GM21737 (cell line): Measurements from ENCODE around the gene IL5RA.

Experiments
- ATAC-seq: cut with Tn5 transposase; IDR thresholded peaks from one replicate; pipeline ENCODE4 v1.9.1; 2021; ENCODE audit warnings: mild to moderate bottlenecking, moderate library complexity; ENCODE audit not compliant: unreplicated experiment

The IL5RA gene

GRCh38 chr3:3066910-3067309, 43.3 kb downstream of the IL5RA start:
- no peak for ATAC-seq

GRCh38 chr3:3066378-3066777, 43.8 kb downstream of the IL5RA start:
- ATAC-seq: peak; percentile 69

GRCh38 chr3:3065876-3066275, 44.3 kb downstream of the IL5RA start:
- no peak for ATAC-seq

- no peak for ATAC-seq
Observed at GRCh38 chr3:3064297-3064696, 45.9 kb downstream of the IL5RA start.

DNA sequence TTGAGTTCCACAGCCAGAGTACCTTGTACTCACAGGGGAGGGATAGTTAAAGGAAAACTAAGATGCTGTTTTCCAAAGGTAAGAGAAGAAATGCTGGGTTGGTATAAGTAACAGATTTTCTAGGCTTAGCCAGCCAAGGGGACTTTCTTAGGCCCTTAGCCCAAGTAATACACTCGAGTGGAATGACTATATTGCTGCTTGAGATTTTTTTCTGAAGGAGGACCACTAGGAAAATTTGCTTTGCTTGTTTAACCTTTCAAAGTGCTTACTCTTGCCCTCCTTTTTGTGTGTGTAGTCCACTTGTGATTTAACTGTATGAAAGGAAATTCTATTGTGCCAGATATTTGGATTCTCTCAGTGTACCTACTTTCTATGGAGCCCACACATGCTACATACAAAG, 50.5 kb downstream of the IL5RA start:
- ATAC-seq: no peak

GRCh38 chr3:3053974-3054373, 56.2 kb downstream of the IL5RA start:
- ATAC-seq: no peak

DNA sequence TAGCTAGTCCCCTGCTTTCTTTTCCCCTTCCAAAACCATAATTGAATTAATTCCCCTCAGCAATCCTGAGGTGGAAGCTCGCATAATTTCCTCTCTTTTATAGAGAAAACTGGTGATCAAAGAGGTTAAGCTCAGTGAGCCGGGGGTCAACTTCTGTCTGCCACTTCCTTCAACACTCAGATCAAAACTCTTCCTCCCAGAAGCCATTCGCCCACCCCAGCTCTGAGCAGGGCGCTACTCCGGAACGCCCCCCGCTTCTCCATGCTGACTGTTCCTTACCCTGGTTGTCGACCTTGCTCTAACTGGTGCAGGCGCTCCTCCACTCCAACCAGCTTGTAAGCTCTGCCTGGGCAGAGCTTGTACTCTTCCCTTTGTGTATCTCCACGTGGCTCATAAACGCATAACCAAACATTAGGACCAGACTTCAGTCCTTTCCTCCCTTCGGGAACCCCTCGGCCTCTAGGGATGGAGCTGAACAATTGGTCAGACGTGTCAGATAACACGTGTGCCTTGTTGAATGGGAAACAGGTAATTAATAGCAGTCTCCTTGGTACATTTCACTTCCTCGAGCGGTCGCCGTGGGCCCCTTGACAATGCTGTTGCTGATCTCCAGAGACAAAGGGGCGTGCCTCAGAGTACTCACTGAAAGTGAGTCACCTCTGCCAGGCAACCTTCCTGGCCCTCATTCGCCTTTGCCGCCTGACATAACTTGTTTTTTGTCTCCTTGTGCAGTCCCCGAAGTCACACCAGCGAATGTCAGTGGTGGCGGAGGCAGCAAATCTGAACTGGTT, 71.8 kb downstream of the IL5RA start:
- no peak for ATAC-seq

DNA sequence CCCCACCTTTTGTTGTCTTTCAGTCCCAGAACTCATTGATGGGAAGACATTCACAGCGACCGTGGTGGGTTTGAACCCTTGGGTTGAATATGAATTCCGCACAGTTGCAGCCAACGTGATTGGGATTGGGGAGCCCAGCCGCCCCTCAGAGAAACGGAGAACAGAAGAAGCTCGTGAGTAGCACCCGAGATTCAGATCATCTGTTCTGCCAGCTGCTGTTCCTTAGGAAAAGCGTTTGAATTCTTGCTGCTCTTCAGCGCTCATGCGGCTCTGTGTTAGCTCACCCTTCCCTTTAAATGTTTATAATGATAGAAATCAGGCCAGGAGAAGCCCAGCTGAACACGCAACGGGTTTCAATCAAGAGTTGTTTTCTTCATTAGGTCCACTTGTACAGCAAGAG, 73.0 kb downstream of the IL5RA start:
- no peak for ATAC-seq

GRCh38 chr3:3031326-3031725, 78.8 kb downstream of the IL5RA start:
- no peak for ATAC-seq

DNA sequence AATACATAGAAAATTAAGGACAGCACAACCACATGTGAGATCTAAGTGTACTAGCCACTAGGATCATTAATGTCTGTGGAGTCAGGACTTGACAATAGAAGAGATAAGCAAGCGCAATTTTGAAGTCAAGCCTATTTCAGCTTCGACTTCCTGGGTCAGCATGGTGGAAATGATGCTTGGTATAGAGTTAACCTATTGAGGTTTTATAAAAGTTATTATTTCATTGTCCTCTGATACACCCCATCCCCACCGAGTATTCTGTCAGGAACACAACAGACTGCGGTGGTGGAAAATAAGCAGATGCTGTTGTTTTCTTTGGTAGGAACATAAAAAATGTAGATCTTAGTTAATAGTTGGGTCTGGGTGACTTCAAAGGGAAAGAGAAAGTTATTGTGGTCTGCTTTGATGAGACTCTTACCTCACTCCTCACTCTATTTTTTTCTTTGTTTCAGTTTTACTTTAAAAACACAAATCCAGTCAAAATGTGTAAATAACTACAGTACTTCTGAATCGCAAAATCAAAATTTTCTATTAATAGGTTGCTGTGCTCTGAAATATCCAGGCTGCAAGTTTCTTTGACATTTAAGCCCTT, 82.1 kb downstream of the IL5RA start:
- peak; percentile 95 for ATAC-seq

DNA sequence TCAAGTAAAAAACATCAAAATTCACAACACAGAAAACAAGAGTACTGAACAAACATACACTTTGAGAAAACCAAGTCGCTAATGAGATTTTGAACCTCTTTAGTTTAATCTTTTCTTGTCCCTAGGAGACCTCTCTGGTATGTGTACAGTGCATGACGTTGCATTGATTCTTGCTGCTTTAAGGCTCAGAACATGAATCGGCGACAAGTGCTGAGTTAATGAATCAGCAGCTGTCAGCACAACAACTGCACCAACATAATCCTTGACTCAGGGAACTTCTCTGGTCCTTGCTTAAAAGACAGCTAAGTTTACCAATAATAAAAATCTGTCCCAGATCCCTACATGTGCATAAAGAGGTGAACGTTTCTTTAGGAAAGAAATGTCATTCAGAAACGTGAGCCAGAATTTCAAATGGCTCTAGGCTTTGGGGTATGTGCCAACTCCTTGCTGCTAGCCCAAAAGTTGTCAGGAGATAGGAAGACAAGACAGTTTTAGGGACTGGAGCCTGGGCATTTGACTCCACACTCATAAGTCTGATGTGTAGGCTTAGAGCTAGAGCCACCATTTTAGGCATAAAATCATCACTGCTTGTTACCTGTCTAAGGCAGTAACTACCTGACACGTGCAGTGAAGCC, 86.9 kb downstream of the IL5RA start:
- no peak for ATAC-seq

- ATAC-seq: no peak
Observed at GRCh38 chr3:3020209-3020608, 90.0 kb downstream of the IL5RA start.
